ENCODE measurements around the gene SENP5. TPM values are rescaled to one million over a fixed set of nuclear protein-coding genes. Genes with fewer than 3 reads are reported as not detected.
A peak's percentile ranks its signal among the peaks of the same experiment; 100 is the strongest.
"Not testable (repeated sequence)": the region's sequence is repeated elsewhere in the genome, so short reads cannot be mapped to it uniquely, and the experiment has no call there.

SENP5 gene
- total RNA-seq, 1 donor from 2014 or later: 25.2 TPM

GRCh38 chr3:196942915-196943277 lies 75.2 kb downstream of the SENP5 start:
- DNase-seq (ENCODE audit: low read depth): no peak
- TF ChIP-seq CTCF (IDR thresholded peaks at IDR 0.05; ENCODE audit: insufficient read depth, low read length, poor library complexity, severe bottlenecking): no peak
- H3K36me3 ChIP-seq (ENCODE audit: control insufficient read depth, insufficient read depth, low read length): no peaks in the 10 kb centered on the region
- H3K4me3 ChIP-seq (ENCODE audit: low read depth, low read length): peak overlapping the region; percentile 99
- no peaks in the 10 kb centered on the region for H3K27me3 ChIP-seq (ENCODE audit: control insufficient read depth, insufficient read depth, low read length)

GRCh38 chr3:196944037-196944790 lies 76.5 kb downstream of the SENP5 start:
- H3K4me3 ChIP-seq (ENCODE audit: low read depth, low read length); H3K27me3 ChIP-seq (ENCODE audit: control insufficient read depth, insufficient read depth, low read length); H3K36me3 ChIP-seq (ENCODE audit: control insufficient read depth, insufficient read depth, low read length); DNase-seq (ENCODE audit: low read depth): not testable (repeated sequence)

GRCh38 chr3:196947136-196947859 lies 79.6 kb downstream of the SENP5 start:
- Histone ChIP-seq H3K4me3 (ENCODE audit: low read depth, low read length) (no peak overlapping the region), H3K36me3 (ENCODE audit: control insufficient read depth, insufficient read depth, low read length) (no peaks in the 10 kb centered on the region), H3K27me3 (ENCODE audit: control insufficient read depth, insufficient read depth, low read length) (peaks cover 5% of the 10 kb centered on the region)
- no peak for DNase-seq (ENCODE audit: low read depth)
- peak; percentile 3 for TF ChIP-seq CTCF (IDR thresholded peaks at IDR 0.05; ENCODE audit: insufficient read depth, low read length, poor library complexity, severe bottlenecking)

- peaks cover 5% of the 10 kb centered on the region for H3K27me3 ChIP-seq (ENCODE audit: control insufficient read depth, insufficient read depth, low read length)
- DNase-seq (ENCODE audit: low read depth): no peak
- H3K36me3 ChIP-seq (ENCODE audit: control insufficient read depth, insufficient read depth, low read length): no peaks in the 10 kb centered on the region
- no peak overlapping the region for H3K4me3 ChIP-seq (ENCODE audit: low read depth, low read length)
- no peak for TF ChIP-seq CTCF (IDR thresholded peaks at IDR 0.05; ENCODE audit: insufficient read depth, low read length, poor library complexity, severe bottlenecking)
Observed at GRCh38 chr3:196947860-196948441, 80.2 kb downstream of the SENP5 start.

- TF ChIP-seq CTCF (IDR thresholded peaks at IDR 0.05; ENCODE audit: insufficient read depth, low read length, poor library complexity, severe bottlenecking): peak; percentile 27
- H3K4me3 ChIP-seq (ENCODE audit: low read depth, low read length): no peak overlapping the region
- no peaks in the 10 kb centered on the region for H3K36me3 ChIP-seq (ENCODE audit: control insufficient read depth, insufficient read depth, low read length)
- peaks cover 5% of the 10 kb centered on the region for H3K27me3 ChIP-seq (ENCODE audit: control insufficient read depth, insufficient read depth, low read length)
- no peak for DNase-seq (ENCODE audit: low read depth)
Observed at GRCh38 chr3:196948442-196949284, 80.9 kb downstream of the SENP5 start.

- Histone ChIP-seq H3K27me3 (ENCODE audit: control insufficient read depth, insufficient read depth, low read length) (peaks cover 5% of the 10 kb centered on the region), H3K4me3 (ENCODE audit: low read depth, low read length) (no peak overlapping the region), H3K36me3 (ENCODE audit: control insufficient read depth, insufficient read depth, low read length) (no peaks in the 10 kb centered on the region)
- TF ChIP-seq CTCF (IDR thresholded peaks at IDR 0.05; ENCODE audit: insufficient read depth, low read length, poor library complexity, severe bottlenecking): no peak
- DNase-seq (ENCODE audit: low read depth): no peak
Observed at GRCh38 chr3:196949285-196949619, 81.5 kb downstream of the SENP5 start.
